ENCODE measurements around the gene MARCKS.

- TF ChIP-seq CTCF (optimal IDR thresholded peaks at IDR 0.05 in 1 of 3, IDR thresholded peaks at IDR 0.05 in 1 of 3, conservative IDR thresholded peaks at IDR 0.05 in 1 of 3; ENCODE audit: extremely low read depth in 1 of 3, insufficient read depth in 2 of 3, low read length in 3 of 3) (no peak), EZH2 (IDR thresholded peaks at IDR 0.05; ENCODE audit: low read length) (no peak)
Measured at GRCh38 chr6:113848280-113848679, 8.9 kb upstream of the MARCKS start.

All from keratinocyte (primary cell).